ENCODE measurements around the gene FRMPD2. TPM values are rescaled to one million over a fixed set of nuclear protein-coding genes. Genes with fewer than 3 reads are reported as not detected.

The FRMPD2 gene
- total RNA-seq, 1 experiment from 2014 or later: 0.44 TPM

DNA sequence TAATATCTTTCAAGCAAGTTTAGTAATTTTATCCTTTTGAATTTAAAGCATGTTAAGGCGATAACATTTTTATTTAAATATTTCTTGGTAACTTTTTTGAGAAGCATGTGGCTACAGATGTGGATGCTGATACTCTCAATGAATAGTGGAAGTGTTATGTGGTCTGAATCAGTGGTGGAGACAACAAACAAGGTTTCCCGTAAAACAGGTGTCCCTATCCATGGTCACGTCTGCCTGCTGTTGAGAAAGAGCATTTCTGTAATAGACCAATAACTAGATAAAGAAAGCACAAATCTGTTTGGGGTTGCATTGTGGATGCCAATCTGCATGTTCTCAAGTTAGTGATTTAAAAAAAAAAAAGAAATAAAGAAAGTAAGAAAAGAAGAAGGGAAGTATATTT is 18.1 kb upstream of the FRMPD2 start:
- no peaks in the 10 kb centered on the region for H3K79me1 ChIP-seq (ENCODE audit: insufficient read depth, low read depth, low read length, poor library complexity, severe bottlenecking)
- Mint-ChIP-seq H3K27ac (no peak overlapping the region), H3K9me3 (peaks cover 0 to 2% of the 10 kb centered on the region in 2 experiments; a peak in 1 of 5 replicates), H3K27me3 (ENCODE audit: low read depth) (peaks cover 2% of the 10 kb centered on the region), H3K36me3 (ENCODE audit: insufficient read depth in 1 of 3, low read depth in 3 of 3) (no peaks in the 10 kb centered on the region; a peak in 1 of 7 replicates), H3K4me3 (no peak overlapping the region), H3K4me1 (peaks cover 12 to 13% of the 10 kb centered on the region in 2 experiments)
- no peak overlapping the region for H2BK15ac ChIP-seq (ENCODE audit: low read depth, low read length)
- H2BK12ac ChIP-seq (ENCODE audit: insufficient read length, low read depth, low read length): no peak overlapping the region
- no peak overlapping the region for H3K56ac ChIP-seq (ENCODE audit: insufficient read length, low read depth, low read length)
- TF ChIP-seq, protein P1, sequence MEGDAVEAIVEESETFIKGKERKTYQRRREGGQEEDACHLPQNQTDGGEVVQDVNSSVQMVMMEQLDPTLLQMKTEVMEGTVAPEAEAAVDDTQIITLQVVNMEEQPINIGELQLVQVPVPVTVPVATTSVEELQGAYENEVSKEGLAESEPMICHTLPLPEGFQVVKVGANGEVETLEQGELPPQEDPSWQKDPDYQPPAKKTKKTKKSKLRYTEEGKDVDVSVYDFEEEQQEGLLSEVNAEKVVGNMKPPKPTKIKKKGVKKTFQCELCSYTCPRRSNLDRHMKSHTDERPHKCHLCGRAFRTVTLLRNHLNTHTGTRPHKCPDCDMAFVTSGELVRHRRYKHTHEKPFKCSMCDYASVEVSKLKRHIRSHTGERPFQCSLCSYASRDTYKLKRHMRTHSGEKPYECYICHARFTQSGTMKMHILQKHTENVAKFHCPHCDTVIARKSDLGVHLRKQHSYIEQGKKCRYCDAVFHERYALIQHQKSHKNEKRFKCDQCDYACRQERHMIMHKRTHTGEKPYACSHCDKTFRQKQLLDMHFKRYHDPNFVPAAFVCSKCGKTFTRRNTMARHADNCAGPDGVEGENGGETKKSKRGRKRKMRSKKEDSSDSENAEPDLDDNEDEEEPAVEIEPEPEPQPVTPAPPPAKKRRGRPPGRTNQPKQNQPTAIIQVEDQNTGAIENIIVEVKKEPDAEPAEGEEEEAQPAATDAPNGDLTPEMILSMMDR (conservative IDR thresholded peaks at IDR 0.05): no peak
- no peak overlapping the region for H2BK5ac ChIP-seq (ENCODE audit: insufficient read length, low read length)
- H4K5ac ChIP-seq (ENCODE audit: insufficient read length, low read depth, low read length): no peak overlapping the region
- H2BK20ac ChIP-seq (ENCODE audit: low read depth, low read length, poor library complexity, severe bottlenecking): no peak overlapping the region
- H3K27me3 ChIP-seq (ENCODE audit: insufficient read depth, low read length): no peaks in the 10 kb centered on the region
- no peaks in the 10 kb centered on the region for H3K23me2 ChIP-seq (ENCODE audit: insufficient read length, low read depth, low read length, poor library complexity, severe bottlenecking)
- H2BK120ac ChIP-seq (ENCODE audit: low read depth, low read length, poor library complexity, severe bottlenecking): no peak overlapping the region
- H3K23ac ChIP-seq (ENCODE audit: insufficient read length, low read depth, low read length): no peak overlapping the region
- H4K91ac ChIP-seq (ENCODE audit: insufficient read length, low read depth, low read length): no peak overlapping the region
- H3K9ac ChIP-seq (ENCODE audit: extremely low read depth, insufficient read length, low read length): no peak overlapping the region
- H3K14ac ChIP-seq (ENCODE audit: insufficient read depth, low read length): no peak overlapping the region
- H3T11ph ChIP-seq (ENCODE audit: low read length): no peak overlapping the region
- H2AFZ ChIP-seq (ENCODE audit: low read length): no peak overlapping the region
- H3K79me2 ChIP-seq (ENCODE audit: insufficient read depth, low read length): no peaks in the 10 kb centered on the region
- no peak overlapping the region for H3K18ac ChIP-seq (ENCODE audit: insufficient read length, low read depth, low read length)
- H3K4me1 ChIP-seq (ENCODE audit: insufficient read depth, low read length): no peaks in the 10 kb centered on the region
- H2AK5ac ChIP-seq (ENCODE audit: insufficient read length, low read length): no peak overlapping the region
- WGBS (ENCODE audit: extremely low coverage, insufficient read length, low lambda C conversion rate): no CpG with 5 or more reads among the region's 3 CpGs
- H3K9me3 ChIP-seq (ENCODE audit: control insufficient read depth, low read depth, low read length): no peaks in the 10 kb centered on the region
- no peak overlapping the region for H3K27ac ChIP-seq (ENCODE audit: insufficient read length, low read depth, low read length)
- no peak for DNase-seq
- H4K20me1 ChIP-seq (ENCODE audit: control insufficient read depth, insufficient read depth, insufficient read length): no peaks in the 10 kb centered on the region
- no peak overlapping the region for H3K4me2 ChIP-seq (ENCODE audit: insufficient read depth, insufficient read length, low read length)
- H3K4ac ChIP-seq (ENCODE audit: low read depth, low read length): no peak overlapping the region
- no peak overlapping the region for H4K8ac ChIP-seq (replicated peaks; ENCODE audit: insufficient read length, low read depth, low read length)

Data from H9 (cell line).